ENCODE measurements around the gene OCIAD2. TPM values are rescaled to one million over a fixed set of nuclear protein-coding genes. Genes with fewer than 3 reads are reported as not detected.

Gene OCIAD2
- total RNA-seq = 100 to 1,000 TPM; 113 to 138 TPM

GRCh38 chr4:48906206-48907173 is at the start of gene OCIAD2:
Gene OCIAD2 (minus strand): TSS chr4:48906774. CDS start chr4:48904549, 2,225 bp downstream.

Other genes starting within 250 kb of the OCIAD2 start
- 10 to 100 TPM; 92.0 to 94.0 TPM for gene FRYL, start 126.5 kb downstream of the OCIAD2 start, total RNA-seq
- 100 to 1,000 TPM in 1 of 2 experiments, 10 to 100 TPM in 1; 98.3 to 101 TPM for gene OCIAD1, start 75.7 kb downstream of the OCIAD2 start, total RNA-seq
- gene CWH43, start 79.5 kb upstream of the OCIAD2 start, total RNA-seq = not detected

Data from activated naive CD4-positive, alpha-beta T cell treated with anti-CD3 and anti-CD28 coated beads, Interleukin-2, amount 10 ng/mL, durations not matched to agents 5 hours and 36 hours (primary cell).